ENCODE data around the gene NAA50.

Gene NAA50

GRCh38 chr3:113730550-113730949 is 15.5 kb downstream of the NAA50 start:
- no peak for TF ChIP-seq CTCF (IDR thresholded peaks at IDR 0.05; ENCODE audit: low read length)
- no peak for TF ChIP-seq EZH2 (IDR thresholded peaks at IDR 0.05; ENCODE audit: borderline replicate concordance, low read length)
- Histone ChIP-seq H2AFZ (ENCODE audit: low read length) (no peak overlapping the region), H3K9me2 (ENCODE audit: low read depth, low read length) (no peaks in the 10 kb centered on the region), H3K27me3 (ENCODE audit: insufficient read depth, low read length) (no peaks in the 10 kb centered on the region), H3K9ac (ENCODE audit: low read length) (no peak overlapping the region), H3K27ac (ENCODE audit: low read depth, low read length, poor library complexity, severe bottlenecking) (no peak overlapping the region), H3K79me2 (ENCODE audit: insufficient read depth, low read length) (peaks cover 97% of the 10 kb centered on the region), H3K9me3 (ENCODE audit: low read length) (no peaks in the 10 kb centered on the region), H3K4me2 (ENCODE audit: low read length) (no peak overlapping the region), H3K4me3 (ENCODE audit: low read depth, low read length, poor library complexity, severe bottlenecking) (no peak overlapping the region), H4K20me1 (ENCODE audit: insufficient read depth, low read length) (no peaks in the 10 kb centered on the region), H3F3A (ENCODE audit: insufficient read depth, low read length) (no peaks in the 10 kb centered on the region), H3K4me1 (ENCODE audit: insufficient read depth, low read length, severe bottlenecking) (no peaks in the 10 kb centered on the region), H3K36me3 (ENCODE audit: insufficient read depth, low read length) (peaks cover 80% of the 10 kb centered on the region)

- Histone ChIP-seq H3K9me3 (ENCODE audit: low read length) (no peaks in the 10 kb centered on the region), H3K79me2 (ENCODE audit: insufficient read depth, low read length) (peaks cover 91% of the 10 kb centered on the region), H3K9ac (ENCODE audit: low read length) (no peak overlapping the region), H3K9me2 (ENCODE audit: low read depth, low read length) (no peaks in the 10 kb centered on the region), H3F3A (ENCODE audit: insufficient read depth, low read length) (no peaks in the 10 kb centered on the region), H3K4me3 (ENCODE audit: low read depth, low read length, poor library complexity, severe bottlenecking) (no peak overlapping the region), H3K36me3 (ENCODE audit: insufficient read depth, low read length) (peaks cover 78% of the 10 kb centered on the region), H3K4me1 (ENCODE audit: insufficient read depth, low read length, severe bottlenecking) (no peaks in the 10 kb centered on the region), H3K27ac (ENCODE audit: low read depth, low read length, poor library complexity, severe bottlenecking) (no peak overlapping the region), H4K20me1 (ENCODE audit: insufficient read depth, low read length) (no peaks in the 10 kb centered on the region), H3K27me3 (ENCODE audit: insufficient read depth, low read length) (no peaks in the 10 kb centered on the region), H2AFZ (ENCODE audit: low read length) (no peak overlapping the region), H3K4me2 (ENCODE audit: low read length) (no peak overlapping the region)
- TF ChIP-seq EZH2 (IDR thresholded peaks at IDR 0.05; ENCODE audit: borderline replicate concordance, low read length) (no peak), CTCF (IDR thresholded peaks at IDR 0.05; ENCODE audit: low read length) (no peak)
These were observed 17.4 kb downstream of the NAA50 start for GRCh38 chr3:113728661-113729060.

- Histone ChIP-seq H3K79me2 (ENCODE audit: insufficient read depth, low read length) (peaks cover 22% of the 10 kb centered on the region), H3K9me3 (ENCODE audit: low read length) (no peaks in the 10 kb centered on the region), H3K27ac (ENCODE audit: low read depth, low read length, poor library complexity, severe bottlenecking) (no peak overlapping the region), H2AFZ (ENCODE audit: low read length) (no peak overlapping the region), H3K36me3 (ENCODE audit: insufficient read depth, low read length) (peaks cover 79% of the 10 kb centered on the region), H4K20me1 (ENCODE audit: insufficient read depth, low read length) (no peaks in the 10 kb centered on the region), H3K27me3 (ENCODE audit: insufficient read depth, low read length) (no peaks in the 10 kb centered on the region), H3K9me2 (ENCODE audit: low read depth, low read length) (no peaks in the 10 kb centered on the region), H3K4me1 (ENCODE audit: insufficient read depth, low read length, severe bottlenecking) (no peaks in the 10 kb centered on the region), H3K4me3 (ENCODE audit: low read depth, low read length, poor library complexity, severe bottlenecking) (no peak overlapping the region), H3F3A (ENCODE audit: insufficient read depth, low read length) (no peaks in the 10 kb centered on the region), H3K4me2 (ENCODE audit: low read length) (no peak overlapping the region), H3K9ac (ENCODE audit: low read length) (no peak overlapping the region)
- no peak for TF ChIP-seq CTCF (IDR thresholded peaks at IDR 0.05; ENCODE audit: low read length)
- TF ChIP-seq EZH2 (IDR thresholded peaks at IDR 0.05; ENCODE audit: borderline replicate concordance, low read length), result no peak
These were observed 24.4 kb downstream of the NAA50 start for GRCh38 chr3:113721636-113722035.
